NCI-H1417 treated with DMSO at 0.1 percent for 48 hours (cell line): ENCODE measurements around the gene GXYLT2.
"Not testable (repeated sequence)": the region's sequence is repeated elsewhere in the genome, so short reads cannot be mapped to it uniquely, and the experiment has no call there.

ENCODE experiments used
- DNase-seq: peaks from one replicate; lab custom pipeline; 2025; lab: John Stamatoyannopoulos, UW

The GXYLT2 gene

GRCh38 chr3:72973786-72974185, 85.9 kb downstream of the GXYLT2 start:
- no peak for DNase-seq

DNA sequence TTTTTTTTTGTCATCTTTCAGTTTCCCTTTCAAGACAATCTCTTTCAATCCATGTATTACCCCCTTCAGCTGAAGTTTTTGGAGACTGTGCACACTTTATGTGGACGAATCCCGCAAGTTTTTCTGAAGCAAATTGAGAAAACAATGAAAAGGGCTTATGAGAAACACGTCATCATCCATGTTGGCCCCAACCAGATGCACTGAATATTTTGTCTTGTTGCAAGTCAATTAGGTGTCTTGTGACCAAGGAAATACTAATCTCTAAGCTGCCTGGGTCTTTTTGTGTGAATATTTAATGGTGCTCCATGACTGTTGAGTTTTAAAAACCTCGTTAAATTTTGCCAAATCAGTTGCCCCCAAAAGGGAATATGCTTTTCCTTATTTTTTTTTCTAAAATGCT, 87.1 kb downstream of the GXYLT2 start:
- no peak for DNase-seq

DNA sequence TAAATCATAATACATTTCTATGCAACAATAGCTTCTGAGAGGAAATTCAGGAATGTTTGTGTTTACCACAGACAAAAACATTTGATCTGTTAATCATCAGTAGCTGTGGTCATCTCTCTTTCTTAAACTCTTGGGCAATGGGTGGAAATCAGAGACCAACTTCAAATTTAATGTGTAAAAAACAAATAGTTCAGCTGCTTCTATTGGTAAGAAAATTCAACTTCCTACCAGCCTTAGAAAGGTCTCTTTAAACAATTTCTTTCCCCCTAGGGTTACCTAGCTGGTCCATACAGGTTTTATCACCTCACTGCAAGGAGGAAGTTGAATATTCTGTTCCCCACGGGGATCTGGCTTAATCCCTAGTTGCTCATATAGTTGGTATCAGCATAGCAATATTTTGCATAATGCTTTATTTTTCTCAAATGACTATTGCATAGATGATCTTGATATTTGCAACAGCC, 88.5 kb downstream of the GXYLT2 start:
- no peak for DNase-seq

DNA sequence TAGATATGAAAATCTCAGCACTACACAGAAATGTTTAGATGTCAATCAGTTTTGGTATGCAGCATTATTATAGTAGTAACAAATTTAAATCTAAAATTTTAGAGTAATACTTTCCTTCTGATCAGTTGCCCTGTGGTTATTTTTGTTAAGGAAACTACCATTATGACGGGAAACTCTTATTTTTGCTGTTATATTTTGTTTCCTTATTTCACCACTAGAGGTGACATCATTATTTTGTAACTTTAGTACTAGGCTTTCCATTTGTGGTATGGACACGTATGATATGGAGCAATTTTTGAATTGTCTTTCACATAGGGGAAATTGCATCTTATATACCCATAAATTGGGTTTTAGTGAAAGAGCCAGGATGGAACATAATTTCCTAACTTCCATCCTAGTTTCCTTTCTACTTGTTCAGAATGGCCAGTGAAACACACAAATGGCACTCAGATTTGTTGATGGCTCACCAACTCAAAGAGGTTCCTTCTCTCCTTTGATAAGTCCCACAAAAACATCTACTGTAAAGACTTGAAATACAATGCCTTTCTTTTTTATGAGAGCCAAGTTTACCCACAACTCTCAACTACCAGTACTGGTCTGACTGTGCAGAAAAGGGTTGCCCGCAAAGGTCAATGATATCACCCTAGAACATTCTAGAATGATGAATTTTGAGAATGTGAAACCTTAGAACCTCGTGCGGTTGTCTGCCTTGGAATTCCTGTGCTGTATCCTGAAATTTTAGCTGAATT, 89.4 kb downstream of the GXYLT2 start:
- no peak for DNase-seq

DNA sequence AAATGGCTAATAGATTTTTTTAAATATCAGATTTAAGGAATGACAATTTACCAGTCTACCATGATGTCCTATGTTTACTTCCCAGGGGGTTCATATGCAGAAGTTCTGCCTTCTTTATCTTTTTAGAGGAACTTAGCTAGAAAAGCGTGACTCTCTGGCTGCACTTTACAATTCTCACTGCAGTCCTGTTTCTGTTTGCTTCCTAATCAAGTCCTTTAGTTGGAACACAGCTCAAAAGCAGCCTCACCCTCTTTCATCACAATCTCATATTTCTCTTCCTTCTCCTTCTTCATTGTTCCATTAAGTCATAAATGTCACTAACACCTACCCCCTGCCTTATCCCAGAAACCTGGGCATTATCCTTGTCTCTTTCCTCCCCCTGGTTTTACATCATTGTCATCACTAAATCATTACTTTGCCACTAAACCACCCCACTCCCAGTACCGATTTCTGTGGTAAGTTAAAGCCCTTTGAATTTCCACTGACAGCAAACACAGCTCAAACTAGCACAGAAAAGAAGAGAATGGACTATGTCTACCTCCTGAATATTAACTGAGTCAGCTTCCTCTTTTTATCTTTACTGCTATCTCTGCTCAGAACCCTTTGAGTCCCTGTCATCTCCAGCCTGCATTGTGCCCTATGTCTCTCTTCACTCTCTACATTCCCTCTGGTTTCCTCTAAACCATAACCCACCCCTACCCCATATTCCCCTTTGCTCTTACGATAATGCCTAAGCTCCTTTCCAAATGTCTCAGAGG, 94.9 kb downstream of the GXYLT2 start:
- DNase-seq, result no peak

GRCh38 chr3:72985576-72985975, 97.7 kb downstream of the GXYLT2 start:
- no peak for DNase-seq

DNA sequence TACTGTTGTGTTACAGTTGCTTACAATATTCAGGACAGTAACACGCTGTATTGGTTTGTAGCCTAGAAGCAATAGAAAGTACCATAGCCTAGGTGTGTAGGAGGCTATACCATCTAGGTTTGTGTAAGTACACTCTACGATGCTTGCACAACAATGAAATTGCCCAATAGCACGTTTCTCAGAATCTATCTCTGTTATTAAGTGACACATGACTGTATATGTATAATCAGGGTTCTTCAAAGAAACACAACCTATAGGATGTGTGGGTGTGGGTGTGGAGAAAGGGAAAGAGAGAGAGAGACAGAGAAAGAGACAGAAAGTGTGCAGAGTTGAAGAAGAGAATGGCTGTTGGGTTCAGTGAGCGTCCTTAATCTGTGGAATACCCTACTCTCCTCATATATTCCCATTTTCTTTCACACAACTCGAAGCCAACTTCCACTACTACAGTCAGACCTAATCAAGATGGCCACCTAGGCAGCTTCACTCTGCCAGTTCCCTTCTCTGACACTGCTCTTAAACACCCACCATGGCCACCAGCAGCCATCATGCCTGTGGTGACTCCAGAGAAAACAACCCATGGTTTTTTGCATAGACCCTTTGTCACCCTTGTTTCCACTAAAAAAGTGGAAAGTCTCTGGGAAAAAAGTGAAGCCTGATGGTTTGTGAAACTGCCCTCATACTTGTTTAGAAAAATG, 103.0 kb downstream of the GXYLT2 start:
- no peak for DNase-seq

- no peak for DNase-seq
Observed at GRCh38 chr3:72991522-72991921, 103.7 kb downstream of the GXYLT2 start.

DNA sequence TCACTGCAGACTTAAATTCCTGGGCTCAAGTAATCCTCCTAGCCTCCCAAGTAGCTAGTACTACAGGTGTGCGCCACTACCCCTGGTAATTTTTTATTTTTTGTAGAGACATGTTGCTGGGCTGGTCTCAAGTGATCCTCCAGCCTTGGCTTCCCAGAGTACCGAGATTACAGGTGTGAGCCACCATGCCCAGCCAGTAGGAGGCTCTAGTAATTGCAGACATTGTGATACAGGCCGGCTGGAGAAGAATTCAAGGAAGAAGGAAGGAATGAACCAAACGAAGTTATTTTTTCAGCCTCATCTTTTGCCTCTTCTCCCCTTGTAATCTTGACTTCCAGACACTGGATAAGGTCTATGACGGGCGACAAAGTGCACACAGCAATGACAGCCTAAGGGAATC, 105.5 kb downstream of the GXYLT2 start:
- DNase-seq, result no peak

DNA sequence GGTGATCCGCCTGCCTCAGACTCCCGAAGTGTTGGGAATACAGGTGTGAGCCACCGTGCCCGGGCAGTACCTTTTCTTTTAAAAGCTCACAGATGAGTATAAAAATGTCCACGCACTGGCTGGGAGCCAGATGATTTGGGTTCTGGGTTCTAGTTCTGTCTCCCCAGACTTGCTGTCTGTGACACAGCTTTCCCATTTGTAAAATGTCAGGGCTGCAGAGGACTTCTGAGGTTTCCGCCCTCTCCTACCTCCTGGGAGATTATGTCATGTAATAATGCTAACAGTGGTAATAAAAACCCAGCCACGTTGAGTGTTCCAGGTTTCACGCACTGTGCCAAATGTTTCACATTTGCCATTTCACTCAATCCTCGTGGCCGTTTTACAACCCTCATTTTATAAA, 107.5 kb downstream of the GXYLT2 start:
- DNase-seq, result no peak

DNA sequence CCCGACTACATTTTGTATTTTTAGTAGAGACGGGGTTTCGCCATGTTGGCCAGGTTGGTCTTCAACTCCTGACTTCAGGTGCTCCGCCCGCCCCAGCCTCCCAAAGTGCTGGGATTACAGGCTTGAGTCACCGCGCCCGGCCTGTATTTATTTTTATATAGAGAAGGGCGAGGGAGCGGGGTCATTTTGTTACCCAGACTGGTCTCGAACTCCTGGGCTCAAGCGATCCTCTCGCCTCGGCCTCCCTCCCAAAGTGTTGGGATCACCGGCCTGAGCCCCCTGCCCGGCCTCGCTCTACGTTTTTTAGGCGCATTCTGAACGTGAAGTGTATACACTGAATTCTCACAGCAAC, 108.3 kb downstream of the GXYLT2 start:
- no peak for DNase-seq

GRCh38 chr3:72996473-72997333, 108.9 kb downstream of the GXYLT2 start, which contains the start of gene PPP4R2:
TSS of gene PPP4R2 (plus strand) at chr3:72996811. CDS start at chr3:72997038, 227 bp downstream.
- DNase-seq, result no peak

DNA sequence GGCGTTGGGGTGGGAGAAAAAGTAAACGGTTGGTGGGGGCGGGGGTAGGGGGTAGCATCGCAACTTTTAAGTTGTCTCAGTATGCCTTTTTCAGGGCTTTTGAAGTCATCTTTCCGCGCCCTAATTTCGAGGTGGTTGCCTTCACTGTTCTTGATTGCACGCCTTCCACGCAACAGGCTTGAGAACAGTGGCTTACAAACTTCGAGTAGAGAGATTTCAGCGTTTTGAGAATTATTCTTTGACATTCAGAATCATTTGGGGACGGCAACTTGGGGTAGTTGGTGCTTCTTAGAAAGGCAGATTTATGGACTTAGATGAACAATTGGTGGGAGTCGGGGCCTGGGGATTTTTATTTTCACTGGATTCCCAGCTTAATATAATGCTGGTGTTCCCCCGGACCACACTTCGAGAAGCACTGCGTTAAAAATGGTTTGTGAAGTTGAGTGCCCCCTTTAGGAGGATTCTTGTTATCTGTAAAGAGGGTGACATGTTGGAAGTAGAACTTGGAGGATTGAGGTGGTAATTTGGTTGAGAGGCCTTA, 109.6 kb downstream of the GXYLT2 start:
- DNase-seq, result no peak

DNA sequence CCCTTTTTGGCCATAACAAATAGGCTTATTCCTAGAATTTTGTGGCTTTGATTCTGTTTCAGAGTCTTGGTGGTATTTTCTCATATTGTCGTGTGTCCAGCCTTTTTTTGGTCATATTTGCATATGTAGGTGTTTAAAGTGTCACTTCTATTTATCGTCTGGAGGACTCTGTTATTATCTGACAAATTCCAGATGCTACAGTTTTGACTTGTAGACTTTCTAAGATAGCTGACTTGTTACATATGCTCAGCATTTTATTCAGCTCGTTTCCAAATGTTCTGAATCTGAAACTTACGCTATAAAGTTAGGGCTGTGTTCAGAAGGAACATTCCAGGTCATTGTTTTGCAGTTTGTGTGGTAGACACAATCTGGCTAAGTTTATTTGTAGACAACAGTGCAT, 110.6 kb downstream of the GXYLT2 start:
- DNase-seq, result no peak

- DNase-seq, result no peak
Observed at GRCh38 chr3:72999951-73000350, 112.1 kb downstream of the GXYLT2 start.

GRCh38 chr3:73003050-73003449, 115.2 kb downstream of the GXYLT2 start:
- not testable (repeated sequence) for DNase-seq

DNA sequence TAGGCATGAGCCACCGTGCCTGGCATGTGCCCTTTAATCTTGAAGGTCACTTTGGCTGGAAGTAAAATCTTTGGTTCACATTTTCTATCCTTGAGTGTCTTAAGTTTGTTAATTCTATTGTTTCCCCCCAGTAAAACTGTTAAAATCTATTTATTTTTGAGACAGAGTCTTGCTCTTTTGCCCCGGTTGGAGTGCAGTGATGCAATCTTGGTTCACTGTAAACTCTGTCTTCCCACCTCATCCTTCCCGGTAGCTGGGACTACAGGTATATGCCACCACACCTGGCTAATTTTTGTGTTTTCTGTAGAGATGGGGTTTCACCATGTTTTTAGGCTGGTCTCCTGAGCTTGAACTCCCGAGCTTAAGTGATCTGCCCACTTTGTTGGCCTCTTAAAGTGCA, 116.5 kb downstream of the GXYLT2 start:
- DNase-seq, result no peak

- no peak for DNase-seq
Observed at GRCh38 chr3:73007992-73008712, 120.3 kb downstream of the GXYLT2 start.

GRCh38 chr3:73009008-73009407, 121.2 kb downstream of the GXYLT2 start:
- no peak for DNase-seq

DNA sequence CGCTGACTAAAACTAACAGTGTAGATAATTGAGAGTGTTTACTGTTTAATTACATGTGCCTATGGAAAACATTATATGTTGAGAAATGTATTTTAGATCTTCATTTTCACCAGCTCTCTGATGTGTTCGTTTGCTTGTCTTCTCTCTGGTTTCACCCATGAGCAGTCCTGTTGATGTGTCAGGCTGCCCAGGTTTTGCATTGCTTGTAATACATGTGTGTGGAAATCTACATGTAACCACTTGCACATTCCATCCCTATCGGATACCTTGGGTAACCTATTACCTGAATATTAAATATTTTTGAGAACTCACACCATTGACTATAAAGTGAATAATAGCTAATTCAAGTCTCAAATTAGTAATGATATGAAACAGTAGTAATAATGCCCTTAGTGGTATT, 121.9 kb downstream of the GXYLT2 start:
- DNase-seq, result no peak

DNA sequence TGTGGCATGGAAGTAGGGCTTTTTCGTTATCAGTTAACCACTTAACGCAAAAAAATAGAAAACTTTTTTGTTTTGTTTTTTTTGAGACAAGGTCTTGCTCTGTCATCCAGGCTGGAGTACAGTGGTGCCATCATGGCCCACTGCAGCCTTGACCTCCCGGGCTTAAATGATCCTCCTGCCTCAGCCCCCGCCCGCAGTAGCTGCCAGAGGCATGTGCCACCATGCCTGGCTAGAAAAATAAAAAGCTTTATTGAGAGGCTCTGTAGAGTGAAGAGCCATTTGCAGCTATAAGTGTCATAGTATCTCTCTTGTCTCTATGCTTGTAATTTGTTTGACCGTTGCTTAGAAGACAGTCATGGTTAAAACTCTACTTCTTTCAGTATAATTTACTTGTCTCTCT, 122.3 kb downstream of the GXYLT2 start:
- DNase-seq, result no peak
